Measurements from ENCODE around the gene HHIPL1. TPM values are rescaled to one million over a fixed set of nuclear protein-coding genes. Genes with fewer than 3 reads are reported as not detected.

The HHIPL1 gene
- total and polyA plus RNA-seq, 2 of the 8 experiments (the other 6 are each of a cell fraction or from before 2014, with no cell fraction given) = 1.5 to 2.6 TPM

Other genes with a start within 250 kb of the HHIPL1 start
- 60.1 and 64.0 TPM in 2 replicates for gene SETD3, start 164.3 kb upstream of the HHIPL1 start, total RNA-seq (2021; fragmentation: NEBNext Ultra II Directional; extraction: Animal tissue kit (Norgen Biotek cat#: 25700))
- gene SETD3, start 164.3 kb upstream of the HHIPL1 start, polyA plus RNA-seq (2011; rRNA removed) = 16.0 and 24.0 TPM in 2 replicates
- gene CCNK, start 163.7 kb upstream of the HHIPL1 start, total RNA-seq (2021; fragmentation: NEBNext Ultra II Directional; extraction: Animal tissue kit (Norgen Biotek cat#: 25700)) = 81.9 and 82.7 TPM in 2 replicates
- 10.7 and 14.7 TPM in 2 replicates for gene CCNK, start 163.7 kb upstream of the HHIPL1 start, polyA plus RNA-seq (2011; rRNA removed)
- 35.8 and 38.6 TPM in 2 replicates for gene CCDC85C, start 40.9 kb upstream of the HHIPL1 start, total RNA-seq (2021; fragmentation: NEBNext Ultra II Directional; extraction: Animal tissue kit (Norgen Biotek cat#: 25700))
- 16.8 and 26.4 TPM in 2 replicates for gene CCDC85C, start 40.9 kb upstream of the HHIPL1 start, polyA plus RNA-seq (2011; rRNA removed)
- gene CYP46A1, start 39.2 kb downstream of the HHIPL1 start, total RNA-seq (2021; fragmentation: NEBNext Ultra II Directional; extraction: Animal tissue kit (Norgen Biotek cat#: 25700)) = 0.71 and 1.3 TPM in 2 replicates
- 0.41 and 0.89 TPM in 2 replicates for gene CYP46A1, start 39.2 kb downstream of the HHIPL1 start, polyA plus RNA-seq (2011; rRNA removed)
- gene EML1, start 148.3 kb downstream of the HHIPL1 start, total RNA-seq (2021; fragmentation: NEBNext Ultra II Directional; extraction: Animal tissue kit (Norgen Biotek cat#: 25700)) = 24.7 and 32.9 TPM in 2 replicates
- 9.8 and 11.1 TPM in 2 replicates for gene EML1, start 148.3 kb downstream of the HHIPL1 start, polyA plus RNA-seq (2011; rRNA removed)

Measured in H1 (cell line).